ENCODE measurements around the gene CDCP1.

GRCh38 chr3:45188719-45189659 is 42.8 kb upstream of the CDCP1 start:
- TF ChIP-seq CREB1 (IDR thresholded peaks at IDR 0.05; ENCODE audit: low read depth) (no peak), REST (IDR thresholded peaks at IDR 0.05; ENCODE audit: low read depth) (no peak), FOXM1 (IDR thresholded peaks at IDR 0.05; ENCODE audit: borderline replicate concordance, low read depth) (no peak), TCF12 (IDR thresholded peaks at IDR 0.05; ENCODE audit: low read depth) (no peak), YY1 (IDR thresholded peaks at IDR 0.05; ENCODE audit: low read depth) (no peak), NFIC (IDR thresholded peaks at IDR 0.05) (no peak), EP300 (IDR thresholded peaks at IDR 0.05; ENCODE audit: borderline replicate concordance) (no peak), CEBPB (IDR thresholded peaks at IDR 0.05) (no peak), RAD21 (IDR thresholded peaks at IDR 0.05; ENCODE audit: low read depth) (no peak), TAF1 (IDR thresholded peaks at IDR 0.05; ENCODE audit: low read depth) (no peak), MAX (IDR thresholded peaks at IDR 0.05) (no peak), ZBTB7A (IDR thresholded peaks at IDR 0.05; ENCODE audit: low read depth) (no peak)
